AG04450 (cell line): ENCODE measurements around the gene INSYN2B. TPM values are rescaled to one million over a fixed set of nuclear protein-coding genes. Genes with fewer than 3 reads are reported as not detected.

Source experiments
- CTCF ChIA-PET: fragments of 300-600, 350-600 bp; formaldehyde crosslinking; extraction: SDS; loops from one replicate; lab custom pipeline; 2022; ENCODE audit warnings: antibody characterized with exemption, inconsistent platforms; lab: Charles Lee
- POLR2A ChIA-PET: fragments of 350-600 bp; formaldehyde crosslinking; extraction: SDS; loops from one replicate; lab custom pipeline; 2021; ENCODE audit warnings: antibody characterized with exemption, inconsistent platforms; lab: Yijun Ruan, JAX
- DNase-seq: peaks from one replicate; pipeline ENCODE4 v3.0.0-alpha.2; 2011; ENCODE audit warnings: low read depth, low spot score
- H3K27ac ChIP-seq: one replicate; pipeline ENCODE4 v1.5.1; 2012; ENCODE audit warnings: low read depth, low read length, control low read depth
- H3K27me3 ChIP-seq: one replicate; pipeline ENCODE4 v1.6.0; 2012; ENCODE audit warnings: low read length; ENCODE audit not compliant: control insufficient read depth, insufficient read depth
- H3K4me3 ChIP-seq: 2 replicates; pipeline ENCODE4 v1.5.1; 2011; ENCODE audit warnings: mild to moderate bottlenecking, low read depth, low read length, control low read depth
- H3K9me3 ChIP-seq: 2 replicates; pipeline ENCODE4 v1.5.1; 2012; ENCODE audit warnings: low read length; ENCODE audit not compliant: control insufficient read depth, insufficient read depth
- polyA plus RNA-seq: library from polyadenylated mRNA; depleted of rRNA; stranded (reverse); fragments of >200 nt; gene quantifications from 2 replicates; pipeline ENCODE4 v1.2.3, GENCODE V29; 2011
- TF ChIP-seq, protein P1 (sequence below): IDR thresholded peaks from 2 replicates; pipeline ENCODE4 v1.5.1; 2011; ENCODE audit warnings: low read depth, low read length, control low read depth, inconsistent platforms

Gene INSYN2B
- polyA plus RNA-seq, 1 experiment: 6.8 TPM

GRCh38 chr5:169832304-169832703 lies 148.0 kb downstream of the INSYN2B start:
- H3K27ac ChIP-seq: no peak overlapping the region
- ChIA-PET CTCF (interaction anchor here (1.3 kb wide), 2 partner anchors 148 to 238 kb away, joined by 3 to 6 read pairs; partner anchors contain the start of gene INSYN2B), POLR2A (no interaction called here)
- no peaks in the 10 kb centered on the region for H3K27me3 ChIP-seq
- H3K4me3 ChIP-seq: no peak overlapping the region
- H3K9me3 ChIP-seq: no peaks in the 10 kb centered on the region
- DNase-seq: no peak
- TF ChIP-seq, protein P1, sequence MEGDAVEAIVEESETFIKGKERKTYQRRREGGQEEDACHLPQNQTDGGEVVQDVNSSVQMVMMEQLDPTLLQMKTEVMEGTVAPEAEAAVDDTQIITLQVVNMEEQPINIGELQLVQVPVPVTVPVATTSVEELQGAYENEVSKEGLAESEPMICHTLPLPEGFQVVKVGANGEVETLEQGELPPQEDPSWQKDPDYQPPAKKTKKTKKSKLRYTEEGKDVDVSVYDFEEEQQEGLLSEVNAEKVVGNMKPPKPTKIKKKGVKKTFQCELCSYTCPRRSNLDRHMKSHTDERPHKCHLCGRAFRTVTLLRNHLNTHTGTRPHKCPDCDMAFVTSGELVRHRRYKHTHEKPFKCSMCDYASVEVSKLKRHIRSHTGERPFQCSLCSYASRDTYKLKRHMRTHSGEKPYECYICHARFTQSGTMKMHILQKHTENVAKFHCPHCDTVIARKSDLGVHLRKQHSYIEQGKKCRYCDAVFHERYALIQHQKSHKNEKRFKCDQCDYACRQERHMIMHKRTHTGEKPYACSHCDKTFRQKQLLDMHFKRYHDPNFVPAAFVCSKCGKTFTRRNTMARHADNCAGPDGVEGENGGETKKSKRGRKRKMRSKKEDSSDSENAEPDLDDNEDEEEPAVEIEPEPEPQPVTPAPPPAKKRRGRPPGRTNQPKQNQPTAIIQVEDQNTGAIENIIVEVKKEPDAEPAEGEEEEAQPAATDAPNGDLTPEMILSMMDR: no peak

DNA sequence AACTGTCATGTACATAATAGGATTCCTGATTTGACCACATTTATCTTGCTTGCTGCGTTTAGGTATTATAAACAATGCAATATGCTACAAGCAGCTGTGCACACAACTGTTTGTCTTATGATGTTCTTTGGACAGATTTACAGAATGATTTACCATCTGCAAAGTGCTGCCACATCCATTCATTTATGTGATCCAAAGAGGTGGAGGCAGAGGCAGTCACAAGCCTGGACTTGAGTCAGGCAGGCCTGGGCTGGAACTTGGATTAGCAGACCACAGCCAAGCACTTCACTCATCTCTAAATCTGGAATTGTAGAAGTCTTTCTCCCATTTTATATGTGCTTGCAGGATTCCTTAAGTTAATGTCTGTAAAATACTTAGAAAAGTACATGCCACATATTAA lies 149.0 kb downstream of the INSYN2B start:
- TF ChIP-seq, protein P1: no peak
- Histone ChIP-seq H3K4me3 (no peak overlapping the region), H3K27me3 (no peaks in the 10 kb centered on the region), H3K27ac (no peak overlapping the region), H3K9me3 (no peaks in the 10 kb centered on the region)
- ChIA-PET CTCF (interaction anchor here (0.6 to 1.3 kb wide), 3 partner anchors 69 to 239 kb away, joined by 3 to 6 read pairs (median 3); partner anchors contain the start of gene INSYN2B), POLR2A (no interaction called here)
- DNase-seq: no peak

DNA sequence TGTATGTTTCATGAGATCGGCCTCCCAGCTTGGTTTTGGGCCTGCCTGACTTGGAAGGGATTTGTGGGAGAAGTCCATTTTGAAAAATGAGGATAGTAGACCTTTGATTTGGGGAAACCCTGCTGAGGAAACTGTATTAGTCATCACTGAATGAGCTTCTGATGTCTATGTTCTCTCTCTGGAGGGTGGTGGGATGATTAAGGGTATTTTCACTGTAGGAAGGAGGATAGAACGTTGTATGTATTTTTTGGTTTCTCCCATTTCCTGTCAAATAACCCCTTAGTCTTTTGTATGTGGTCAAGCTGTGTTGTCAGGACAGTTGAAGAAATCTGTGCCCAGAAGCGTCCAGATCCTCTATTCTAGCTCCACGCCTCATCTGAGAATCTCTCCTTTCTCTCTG lies 151.9 kb downstream of the INSYN2B start:
- no peak for DNase-seq
- H3K9me3 ChIP-seq: no peaks in the 10 kb centered on the region
- no peaks in the 10 kb centered on the region for H3K27me3 ChIP-seq
- POLR2A ChIA-PET: no interaction called here
- TF ChIP-seq, protein P1: no peak
- no peak overlapping the region for H3K4me3 ChIP-seq
- CTCF ChIA-PET: interaction anchor here (1.9 kb wide), 1 partner anchor 127 kb away, joined by 4 read pairs; no protein-coding TSS in a partner anchor
- H3K27ac ChIP-seq: no peak overlapping the region

GRCh38 chr5:169827769-169828168 lies 152.5 kb downstream of the INSYN2B start:
- CTCF ChIA-PET: interaction anchor here (1.9 kb wide), 2 partner anchors 19 to 126 kb away, joined by 4 read pairs; no protein-coding TSS in a partner anchor
- no peak for DNase-seq

GRCh38 chr5:169826618-169827017 lies 153.7 kb downstream of the INSYN2B start:
- no peak for DNase-seq
- no peaks in the 10 kb centered on the region for H3K9me3 ChIP-seq
- no peak overlapping the region for H3K4me3 ChIP-seq
- POLR2A ChIA-PET: no interaction called here
- TF ChIP-seq, protein P1: peak; percentile 33
- CTCF ChIA-PET: interaction anchor here (0.6 to 1.9 kb wide), 3 partner anchors 17 to 192 kb away, joined by 3 to 4 read pairs (median 3); no protein-coding TSS in a partner anchor
- H3K27me3 ChIP-seq: no peaks in the 10 kb centered on the region
- H3K27ac ChIP-seq: no peak overlapping the region

More at GRCh38 chr5:169827769-169828168, 152.5 kb downstream of the INSYN2B start:
- H3K27ac ChIP-seq: no peak overlapping the region
- H3K9me3 ChIP-seq: no peaks in the 10 kb centered on the region
- no peak overlapping the region for H3K4me3 ChIP-seq
- TF ChIP-seq, protein P1: no peak
- no peaks in the 10 kb centered on the region for H3K27me3 ChIP-seq
- POLR2A ChIA-PET: no interaction called here
